ENCODE measurements around the gene POLR2B.
A peak's percentile ranks its signal among the peaks of the same experiment; 100 is the strongest.
"Not testable (repeated sequence)": the region's sequence is repeated elsewhere in the genome, so short reads cannot be mapped to it uniquely, and the experiment has no call there.

POLR2B gene

DNA sequence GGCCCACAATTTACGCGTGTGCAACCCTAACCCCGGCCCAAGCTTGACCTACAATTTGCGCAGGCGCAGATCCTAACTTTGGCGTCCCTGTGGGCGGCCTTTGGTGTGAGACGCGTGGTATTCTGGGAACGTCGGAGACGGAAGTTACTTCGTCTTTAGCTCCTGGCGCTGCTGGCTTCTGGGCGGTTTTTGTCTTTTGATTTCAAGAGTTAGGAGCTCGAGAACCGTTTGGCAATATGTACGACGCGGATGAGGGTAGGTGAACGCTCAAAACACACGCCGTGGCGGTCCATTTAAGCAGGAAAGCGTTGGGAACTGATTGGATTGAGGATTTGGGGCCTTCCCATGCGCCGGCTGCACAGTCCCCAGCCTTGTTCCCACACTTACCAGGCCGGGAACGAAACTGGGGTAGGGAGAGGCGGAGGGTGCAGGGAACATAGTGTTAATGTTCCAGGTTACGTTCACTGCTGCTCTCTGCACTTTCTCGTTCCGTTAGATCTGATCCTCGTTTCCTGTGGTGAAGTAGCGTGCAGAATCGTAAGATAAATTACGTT lies at the start of gene POLR2B:
Gene POLR2B, plus strand, starts transcription at position 147 of the 554 bp plus-strand sequence. Its CDS starts 90 bp downstream, at position 237.
- DNase-seq = peak; percentile 94 to 95

- no peak for DNase-seq
Measured at GRCh38 chr4:56930638-56931037, 48.1 kb upstream of the POLR2B start.

DNA sequence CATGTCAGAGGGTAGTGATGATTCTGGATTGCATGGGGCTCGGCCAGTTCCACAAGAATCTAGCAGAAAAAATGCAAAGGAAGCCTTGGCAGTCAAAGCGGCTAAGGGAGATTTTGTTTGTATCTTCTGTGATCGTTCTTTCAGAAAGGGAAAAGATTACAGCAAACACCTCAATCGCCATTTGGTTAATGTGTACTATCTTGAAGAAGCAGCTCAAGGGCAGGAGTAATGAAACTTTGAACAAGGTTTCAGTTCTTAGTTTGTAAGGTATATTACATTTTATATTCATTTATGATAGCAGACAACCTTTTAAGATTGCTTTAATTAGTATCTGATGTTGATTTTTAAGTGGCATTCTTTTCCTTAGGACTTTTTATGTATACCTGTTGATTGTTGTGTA lies 46.8 kb upstream of the POLR2B start:
- DNase-seq = no peak

DNA sequence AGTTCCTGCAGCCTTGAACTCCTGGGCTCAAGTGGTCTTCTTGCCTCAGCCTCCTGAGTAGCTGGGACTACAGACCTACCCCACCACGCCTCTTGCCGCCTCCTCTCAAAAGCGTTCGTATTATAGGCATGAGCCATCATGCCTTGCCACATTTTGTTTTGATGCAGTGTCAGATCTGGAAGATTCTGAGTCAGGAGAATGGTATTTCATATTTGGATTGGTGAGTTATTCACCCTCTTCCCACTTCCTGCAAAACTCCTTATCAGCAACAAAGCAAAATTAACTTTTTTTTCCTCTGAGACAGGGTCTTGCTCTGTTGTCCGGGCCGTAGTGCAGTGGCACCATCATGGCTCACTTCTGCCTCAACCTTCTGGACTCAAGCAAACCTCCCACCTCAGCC lies 41.4 kb upstream of the POLR2B start:
- no peak for DNase-seq

DNA sequence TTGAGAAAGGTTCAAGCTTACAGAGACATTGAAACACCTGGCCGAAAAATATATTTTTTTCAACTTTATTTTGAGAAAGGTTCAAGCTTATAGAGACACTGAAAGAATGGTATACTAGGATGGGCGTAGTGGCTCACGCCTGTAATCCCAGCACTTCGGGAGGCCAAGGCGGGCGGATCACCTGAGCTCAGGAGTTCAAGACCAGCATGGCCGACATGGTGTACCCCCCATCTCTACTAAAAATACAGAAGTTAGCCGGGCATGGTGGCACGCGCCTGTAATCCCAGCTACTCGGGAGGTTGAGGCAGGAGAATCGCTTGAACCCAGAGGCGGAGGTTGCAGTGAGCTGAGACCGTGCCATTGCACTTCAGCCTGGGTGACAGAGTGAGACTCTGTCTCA lies 38.9 kb upstream of the POLR2B start:
- not testable (repeated sequence) for DNase-seq

DNA sequence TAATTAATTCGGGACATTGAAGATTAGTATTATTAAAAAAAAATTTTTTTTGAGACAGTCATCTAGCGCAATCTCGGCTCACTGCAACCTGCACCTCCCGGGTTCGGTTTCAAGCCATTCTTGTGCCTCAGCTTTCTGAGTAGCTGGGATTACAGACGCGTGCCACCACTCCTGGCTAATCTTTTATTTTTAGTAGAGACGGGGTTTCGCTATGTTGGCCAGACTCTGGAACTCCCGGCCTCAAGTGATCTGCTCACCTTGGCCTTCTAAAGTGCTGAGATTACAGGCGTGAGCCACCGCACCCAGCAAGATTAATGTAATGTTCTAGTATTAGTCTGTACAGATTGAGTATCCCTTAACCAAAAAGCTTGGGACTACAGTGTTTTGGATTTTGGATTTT lies 38.3 kb upstream of the POLR2B start:
- no peak for DNase-seq

DNA sequence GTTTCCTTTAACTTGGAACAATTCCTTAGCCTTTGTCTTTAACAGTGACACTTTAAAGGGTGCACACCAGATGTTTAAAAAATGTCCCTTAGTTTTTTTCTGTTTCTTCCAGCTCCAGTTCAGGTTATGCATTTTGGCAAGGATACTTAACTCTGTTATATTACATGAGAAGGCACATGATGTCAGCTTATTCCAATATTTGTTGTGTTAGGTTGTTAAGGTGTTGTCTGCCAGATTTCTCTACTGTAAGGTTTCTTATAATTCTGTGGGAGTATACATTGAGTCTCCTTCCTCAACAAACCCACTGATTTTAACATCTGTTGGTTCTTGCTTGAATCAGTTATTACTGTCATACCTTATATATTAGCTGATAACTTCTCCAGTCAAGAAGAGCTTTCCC lies 37.7 kb upstream of the POLR2B start:
- no peak for DNase-seq

GRCh38 chr4:56941403-56941802 lies 37.3 kb upstream of the POLR2B start:
- DNase-seq = no peak

DNA sequence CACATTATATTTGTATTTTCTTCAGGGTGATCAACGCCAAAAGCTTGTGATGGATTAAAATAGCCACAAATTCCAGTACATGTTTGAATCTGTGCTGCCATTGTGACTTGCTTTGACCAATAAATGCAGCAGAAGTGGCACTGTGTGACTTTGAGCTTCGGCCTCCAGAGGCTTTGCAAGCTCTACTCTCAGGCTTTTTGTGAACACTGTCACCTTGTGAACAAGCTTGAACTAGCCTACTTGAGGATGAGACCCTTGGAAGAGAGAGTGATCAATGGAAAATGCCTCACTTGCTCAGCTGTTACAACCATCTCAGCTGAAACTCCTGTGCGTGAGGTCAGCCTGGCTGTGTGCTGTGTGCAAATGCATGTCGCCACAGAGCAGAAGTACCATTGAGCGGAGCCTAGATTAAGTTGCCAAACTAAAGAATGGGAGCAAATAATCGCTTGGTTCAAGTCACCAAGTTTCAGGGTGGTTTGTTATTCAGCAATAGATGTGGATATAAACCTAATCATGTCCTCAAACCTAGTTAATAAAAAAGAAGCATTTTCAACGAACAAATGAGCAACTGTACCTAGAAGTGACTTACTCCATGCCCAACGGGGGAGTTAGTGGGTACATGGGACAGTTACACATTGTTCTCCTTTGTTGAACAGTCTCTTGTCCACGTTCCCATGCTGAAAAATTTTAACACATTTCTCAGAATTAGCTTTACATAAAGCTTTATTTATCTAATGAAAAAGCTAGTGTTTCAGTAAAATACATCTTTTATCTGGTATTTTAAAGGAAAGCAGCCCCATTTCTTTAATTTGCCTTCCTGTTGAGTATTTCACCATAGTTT lies 24.8 kb upstream of the POLR2B start:
- DNase-seq = peak in 1 of 2 donors; percentile 73

DNA sequence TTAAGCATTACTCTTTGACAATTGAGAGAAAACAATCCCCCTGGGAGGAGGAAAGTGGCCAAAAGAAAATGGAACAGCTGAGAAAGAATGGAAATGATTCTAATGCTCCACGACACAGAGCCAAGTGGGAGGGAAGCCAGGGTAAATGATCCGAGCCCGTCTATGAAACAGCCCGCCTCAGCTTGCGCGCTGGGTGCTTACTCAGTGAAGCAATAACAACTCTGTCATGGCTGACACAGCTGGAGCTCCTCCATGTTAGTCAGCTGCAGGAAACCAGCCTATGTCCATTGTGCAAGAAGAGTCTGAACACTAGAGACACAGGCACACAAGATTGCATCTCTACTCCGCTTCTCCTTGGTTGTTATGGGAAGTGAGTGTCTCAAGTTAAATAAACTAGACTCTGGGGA lies 20.6 kb upstream of the POLR2B start:
- DNase-seq = peak; percentile 11 to 35

DNA sequence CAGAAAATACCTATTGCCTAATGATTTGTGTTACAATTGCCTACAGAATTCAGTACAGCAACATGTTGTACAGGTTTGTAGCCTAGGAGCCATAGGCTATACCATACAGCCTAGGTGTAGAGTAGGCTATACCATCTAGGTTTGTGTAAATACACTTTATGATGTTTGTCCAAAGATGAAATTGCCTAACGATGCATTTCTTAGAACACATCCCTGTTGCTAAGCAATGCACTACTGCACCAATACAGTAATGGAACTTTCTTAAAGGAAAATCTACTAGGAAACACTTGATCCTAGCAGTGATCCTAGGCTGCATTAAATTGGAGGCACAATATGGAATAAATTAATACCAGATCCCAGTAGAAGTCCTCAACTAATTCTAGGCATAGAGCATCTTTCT lies 19.6 kb upstream of the POLR2B start:
- no peak for DNase-seq

DNA sequence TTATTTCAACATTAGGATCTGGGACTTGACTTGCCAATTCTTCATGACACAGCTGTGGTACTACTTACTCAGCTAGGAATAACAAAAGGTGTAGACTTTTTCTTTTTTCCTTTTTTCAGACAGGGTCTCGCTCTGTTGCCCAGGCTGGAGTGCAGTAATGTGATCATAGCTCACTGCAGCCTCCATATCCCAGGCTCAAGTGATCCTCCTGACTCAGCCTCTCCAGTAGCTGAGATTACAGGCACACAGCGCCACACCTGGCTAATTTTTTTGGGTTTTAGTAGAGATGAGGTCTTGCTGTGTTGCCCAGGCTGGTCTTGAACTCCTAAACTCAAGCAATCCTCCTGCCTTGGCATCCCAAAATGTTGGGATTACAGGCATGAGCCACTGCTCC lies 17.6 kb upstream of the POLR2B start:
- no peak for DNase-seq

DNA sequence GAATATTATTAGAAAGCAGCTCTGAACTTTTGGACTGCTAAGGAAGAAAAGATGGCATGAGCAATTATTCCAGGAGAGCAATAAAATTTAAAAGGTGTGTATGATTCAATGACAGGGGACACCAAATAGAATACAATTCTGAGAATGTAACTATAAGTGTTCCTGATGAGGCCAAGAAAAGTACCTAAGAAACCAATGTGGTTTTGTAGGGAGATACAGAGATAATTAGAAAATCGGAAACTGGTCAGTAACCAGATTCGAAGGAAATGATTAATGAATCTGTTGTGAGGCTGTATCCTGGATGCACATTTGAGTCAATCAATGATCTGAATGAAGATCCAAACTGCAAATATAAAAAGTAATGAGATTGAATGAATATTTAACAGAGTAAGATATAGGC lies 7.3 kb upstream of the POLR2B start:
- no peak for DNase-seq

GRCh38 chr4:56972389-56972788 lies 6.3 kb upstream of the POLR2B start:
- DNase-seq = no peak

- DNase-seq = no peak
Measured at GRCh38 chr4:56972809-56973208, 5.9 kb upstream of the POLR2B start.

- no peak for DNase-seq
Measured at GRCh38 chr4:56973336-56973735, 5.4 kb upstream of the POLR2B start.

GRCh38 chr4:56976283-56976836 lies 2.3 kb upstream of the POLR2B start:
- no peak for DNase-seq

GRCh38 chr4:56976837-56977320 lies 1.8 kb upstream of the POLR2B start:
- no peak for DNase-seq

DNA sequence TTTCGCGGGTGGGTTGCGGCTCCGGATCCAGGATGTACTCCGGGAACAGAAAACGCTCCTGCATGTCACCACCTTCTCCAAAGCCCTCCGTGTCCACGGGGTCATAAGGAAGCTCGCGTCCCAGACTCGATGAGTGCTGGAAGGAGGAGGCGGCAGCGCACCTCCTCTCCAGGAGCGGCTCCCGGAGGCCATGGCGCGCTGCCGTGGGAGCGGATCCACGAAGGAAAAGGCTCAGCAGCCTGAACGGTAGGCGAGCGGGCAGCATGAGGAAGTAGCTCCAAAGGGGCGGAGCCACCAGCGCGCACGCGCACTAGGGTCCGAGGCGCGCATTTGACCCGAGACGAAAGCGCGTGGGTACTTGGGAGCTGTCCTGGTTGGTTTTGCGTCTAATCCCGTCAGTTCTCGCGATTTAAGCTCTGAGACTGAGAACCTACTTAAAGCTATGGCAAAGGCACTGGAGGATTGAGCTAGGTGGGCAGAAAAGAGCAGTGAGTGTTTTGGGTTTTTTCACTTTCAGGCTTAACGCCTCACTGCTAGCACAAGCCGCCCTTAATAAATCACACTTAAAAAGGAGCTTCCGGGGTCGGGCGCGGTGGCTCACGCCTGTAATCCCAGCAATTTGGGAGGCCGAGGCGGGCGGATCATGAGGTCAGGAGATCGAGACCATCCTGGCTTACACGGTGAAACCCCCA lies 1.2 kb upstream of the POLR2B start, which contains the start of gene NOA1:
Gene NOA1, minus strand, starts transcription at position 286 of the 692 bp plus-strand sequence. Its CDS starts 21 bp downstream, at position 265.
- peak; percentile 94 to 95 for DNase-seq

- DNase-seq = no peak
Measured at GRCh38 chr4:56979421-56980072, 851 bp downstream of the POLR2B start.

DNA sequence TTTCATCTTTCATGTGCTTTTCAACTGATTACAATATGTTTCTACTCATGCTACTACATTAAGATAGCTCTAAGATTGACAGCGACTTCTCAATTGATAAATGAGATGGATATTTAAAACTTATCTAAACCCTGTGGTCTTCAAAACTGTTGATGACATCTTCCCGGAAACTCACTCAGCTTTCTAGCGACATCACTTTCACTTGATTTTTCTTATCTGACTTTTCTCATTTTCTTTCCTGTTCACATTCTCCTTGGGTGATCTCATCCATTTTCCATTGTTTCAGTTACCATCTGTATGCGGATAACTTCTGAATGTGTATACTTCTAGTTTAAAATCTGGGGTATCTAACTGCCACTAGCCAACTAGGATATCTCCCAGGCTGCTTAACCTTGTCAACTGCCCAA lies 3.1 kb downstream of the POLR2B start:
- no peak for DNase-seq

DNA sequence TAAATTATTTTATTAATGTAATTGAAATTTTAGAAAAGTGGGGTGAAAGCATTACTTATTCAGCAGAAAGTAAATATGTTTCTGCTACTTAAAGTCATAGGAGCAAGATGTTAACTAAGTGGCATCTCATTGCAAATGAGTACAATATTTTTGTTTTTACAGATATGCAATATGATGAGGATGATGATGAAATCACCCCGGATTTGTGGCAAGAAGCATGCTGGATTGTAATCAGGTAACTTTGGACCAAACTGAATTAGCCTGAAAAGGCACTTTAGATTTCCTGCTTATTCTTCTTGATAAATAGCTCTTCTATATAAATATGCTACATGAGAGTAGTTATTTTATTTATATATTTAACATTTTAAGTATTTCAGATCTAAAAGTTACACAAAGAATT lies 7.5 kb downstream of the POLR2B start:
- DNase-seq = no peak

DNA sequence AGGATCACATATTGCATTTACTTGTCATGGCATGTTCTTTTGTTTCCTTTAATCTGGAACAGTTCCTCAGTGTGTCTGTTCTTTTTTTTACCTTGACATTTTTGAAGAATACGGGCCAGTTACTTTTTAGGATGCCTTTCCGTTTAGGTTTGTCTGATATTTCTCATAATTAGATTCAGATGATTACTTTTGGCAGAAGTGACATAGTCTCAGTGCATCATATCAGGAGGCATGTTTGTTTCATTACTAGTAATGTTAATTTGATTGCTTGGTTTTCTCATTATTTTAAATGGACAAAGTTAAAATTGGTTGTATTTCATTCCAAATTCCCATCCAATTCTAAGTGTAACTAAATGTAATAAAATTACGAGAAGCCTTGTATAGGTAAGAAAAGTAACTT lies 8.3 kb downstream of the POLR2B start:
- no peak for DNase-seq

Data from hippocampal formation (tissue), 2 donors.